A549 (cell line): ENCODE data around the gene FGFR2. TPM values are rescaled to one million over a fixed set of nuclear protein-coding genes. Genes with fewer than 3 reads are reported as not detected.

ENCODE experiments used
- ATAC-seq, 2 experiments: fragments of 200-7000 bp in 1 of 2; fragments of >200 bp in 1 of 2; cut with Nextera tagmentation in 1 of 2; cut with Tn5 transposase in 1 of 2; 3 replicates each; pipeline versions ENCODE4 v1.8.0 to v1.9.1; 2018 to 2020; ENCODE audit warnings: mild to moderate bottlenecking in 1 of 2, moderate library complexity in 1 of 2
- CTCF ChIA-PET: fragments of 300-600 bp; sonication (Branson Sonifier 250); formaldehyde crosslinking; extraction: SDS; loops from one replicate; lab custom pipeline; 2021; ENCODE audit warnings: antibody characterized with exemption, inconsistent platforms; lab: Yijun Ruan, JAX
- POLR2A ChIA-PET: fragments of 350-600 bp; formaldehyde crosslinking; extraction: SDS; loops from one replicate; lab custom pipeline; 2021; ENCODE audit warnings: antibody characterized with exemption, inconsistent platforms; lab: Yijun Ruan, JAX
- DNase-seq, 2 experiments: peaks; one replicate each; pipeline versions ENCODE4 v3.0.0 to v3.0.0-alpha.2; 2011 to 2016; ENCODE audit warnings: low read depth in 1 of 2, low spot score in 1 of 2
- FAIRE-seq: peaks from 2 replicates; lab custom pipeline; 2011; peaks lifted over from hg19 to GRCh38; lab: Jason Lieb, UNC
- H3K27ac ChIP-seq, 2 experiments: fragments of >200 bp; sonication (Bioruptor Twin); formaldehyde crosslinking; 3 replicates each; pipeline ENCODE4 v1.5.1; 2016 to 2017
- H3K4me1 ChIP-seq: fragments of >200 bp; sonication (Bioruptor Twin); formaldehyde crosslinking; 3 replicates; pipeline ENCODE4 v1.6.1; 2016
- H3K4me2 ChIP-seq: fragments of >200 bp; sonication (Bioruptor Twin); formaldehyde crosslinking; 3 replicates; pipeline ENCODE4 v1.6.1; 2016
- H3K4me3 ChIP-seq: fragments of >200 bp; sonication (Bioruptor Twin); formaldehyde crosslinking; 3 replicates; pipeline ENCODE4 v1.5.1; 2016
- H3K9me3 ChIP-seq: fragments of >200 bp; sonication (Bioruptor Twin); formaldehyde crosslinking; 3 replicates; pipeline ENCODE4 v1.6.1; 2016
- CBX2 ChIP-seq: fragments of 200-600 bp; sonication (generic); IDR thresholded peaks from 2 replicates; pipeline ENCODE4 v1.6.1; 2016; ENCODE audit warnings: low read depth, mild to moderate bottlenecking, borderline replicate concordance
- CBX8 ChIP-seq: fragments of 200-600 bp; sonication (generic); IDR thresholded peaks from 2 replicates; pipeline ENCODE4 v1.6.1; 2016
- CHD2 ChIP-seq: fragments of 150-350 bp; IDR thresholded peaks from 2 replicates; pipeline ENCODE4 v1.6.1; 2014; ENCODE audit warnings: low read length; ENCODE audit not compliant: partially characterized antibody
- EHF ChIP-seq: fragments of 250-450 bp; sonication (Bioruptor Pico); IDR thresholded peaks from 2 replicates; pipeline ENCODE4 v1.5.0; 2020; ENCODE audit warnings: mild to moderate bottlenecking
- ESRRA ChIP-seq: fragments of 150-350 bp; IDR thresholded peaks from 2 replicates; pipeline ENCODE4 v1.6.1; 2014; ENCODE audit warnings: mild to moderate bottlenecking, low read length, borderline replicate concordance
- FOSB ChIP-seq: fragments of 250-450 bp; sonication (Bioruptor Pico); IDR thresholded peaks from 2 replicates; pipeline ENCODE4 v1.5.0; 2020; ENCODE audit warnings: mild to moderate bottlenecking, moderate library complexity
- FOXS1 ChIP-seq: fragments of 250-450 bp; sonication (Bioruptor Pico); IDR thresholded peaks from 2 replicates; pipeline ENCODE4 v1.5.0; 2020; ENCODE audit warnings: mild to moderate bottlenecking, moderate library complexity
- HDAC2 ChIP-seq: fragments of 200-600 bp; sonication (generic); IDR thresholded peaks from 2 replicates; pipeline ENCODE4 v1.6.1; 2016
- HOXB13 ChIP-seq: fragments of 250-450 bp; sonication (Bioruptor Pico); IDR thresholded peaks from 2 replicates; pipeline ENCODE4 v1.5.0; 2020; ENCODE audit warnings: low read depth, mild to moderate bottlenecking, moderate library complexity
- JUN ChIP-seq, 2 experiments: fragments of >200 bp; sonication (Bioruptor Twin); formaldehyde crosslinking; IDR thresholded peaks; 2 replicates in 1 of 2; 3 replicates in 1 of 2; pipeline ENCODE4 v1.6.1; 2016 to 2017
- KDM5A ChIP-seq: fragments of 200-600 bp; sonication (generic); IDR thresholded peaks from 2 replicates; pipeline ENCODE4 v1.6.1; 2016; ENCODE audit warnings: antibody characterized with exemption, mild to moderate bottlenecking
- NPAS2 ChIP-seq: fragments of 250-450 bp; sonication (Bioruptor Pico); IDR thresholded peaks from 2 replicates; pipeline ENCODE4 v1.8.0; 2022; ENCODE audit warnings: mild to moderate bottlenecking, moderate library complexity, borderline replicate concordance
- RFX5 ChIP-seq: fragments of 450-650 bp; IDR thresholded peaks from 2 replicates; pipeline ENCODE4 v1.7.1; 2014; ENCODE audit warnings: antibody characterized with exemption, mild to moderate bottlenecking, moderate library complexity
- SREBF2 ChIP-seq: fragments of 450-650 bp; IDR thresholded peaks from 2 replicates; pipeline ENCODE4 v1.6.1; 2014; ENCODE audit warnings: mild to moderate bottlenecking, moderate library complexity
- TFCP2L1 ChIP-seq: fragments of 250-450 bp; sonication (Bioruptor Pico); IDR thresholded peaks from 2 replicates; pipeline ENCODE4 v1.5.0; 2021; ENCODE audit warnings: mild to moderate bottlenecking
- TP53 ChIP-seq: fragments of 250-450 bp; sonication (Bioruptor Pico); IDR thresholded peaks from 2 replicates; pipeline ENCODE4 v1.5.0; 2021; ENCODE audit warnings: mild to moderate bottlenecking, moderate library complexity
- ZFP36 ChIP-seq: fragments of 450-650 bp; IDR thresholded peaks from 2 replicates; pipeline ENCODE4 v1.6.1; 2014; ENCODE audit warnings: borderline replicate concordance; ENCODE audit not compliant: partially characterized antibody
- WGBS: methylation state at CpG from one replicate; pipeline ENCODE4 v1.1.6; 2017; ENCODE audit errors: missing lambda C conversion rate; 5-methylcytosine and 5-hydroxymethylcytosine counted together
- polyA plus RNA-seq, 4 experiments: library from polyadenylated mRNA; depleted of rRNA in 3 of 4; stranded (reverse); fragments of >200 nt; fragmentation: RNase III in 1 of 4; extraction: RNeasy Plus Mini Kit Qiagen cat#74134 plus additional on column Dnase treatment in 1 of 4; gene quantifications; 2 replicates in 3 of 4; 3 replicates in 1 of 4; pipeline ENCODE4 v1.2.3, GENCODE V29; 2011 to 2017
- TF ChIP-seq, protein P1 (sequence below): IDR thresholded peaks from 2 replicates; pipeline ENCODE4 v1.6.1; 2012
- TF ChIP-seq, protein P2 (sequence below): fragments of 250-450 bp; sonication (Bioruptor Pico); IDR thresholded peaks from 2 replicates; pipeline ENCODE4 v1.5.0; 2021; ENCODE audit warnings: mild to moderate bottlenecking, moderate library complexity, borderline replicate concordance
- TF ChIP-seq, protein P3 (sequence below): fragments of 450-650 bp; IDR thresholded peaks from 2 replicates; pipeline ENCODE4 v1.6.1; 2014; ENCODE audit warnings: antibody characterized with exemption
- TF ChIP-seq, protein P4 (sequence below): fragments of >200 bp; sonication (Bioruptor Twin); formaldehyde crosslinking; IDR thresholded peaks from 2 replicates; pipeline ENCODE4 v1.6.1; 2016
- TF ChIP-seq, protein P5 (sequence below): fragments of >200 bp; sonication (Bioruptor Twin); formaldehyde crosslinking; IDR thresholded peaks from 3 replicates; pipeline ENCODE4 v1.6.1; 2016
- TF ChIP-seq, protein P6 (sequence below): fragments of 150-350 bp; IDR thresholded peaks from 2 replicates; pipeline ENCODE4 v1.6.1; 2014; ENCODE audit warnings: low read depth, mild to moderate bottlenecking, low read length

FGFR2 gene
- polyA plus RNA-seq, 2 of the 4 experiments (the other 2 are of a cell fraction): 0.16 to 0.22 TPM

DNA sequence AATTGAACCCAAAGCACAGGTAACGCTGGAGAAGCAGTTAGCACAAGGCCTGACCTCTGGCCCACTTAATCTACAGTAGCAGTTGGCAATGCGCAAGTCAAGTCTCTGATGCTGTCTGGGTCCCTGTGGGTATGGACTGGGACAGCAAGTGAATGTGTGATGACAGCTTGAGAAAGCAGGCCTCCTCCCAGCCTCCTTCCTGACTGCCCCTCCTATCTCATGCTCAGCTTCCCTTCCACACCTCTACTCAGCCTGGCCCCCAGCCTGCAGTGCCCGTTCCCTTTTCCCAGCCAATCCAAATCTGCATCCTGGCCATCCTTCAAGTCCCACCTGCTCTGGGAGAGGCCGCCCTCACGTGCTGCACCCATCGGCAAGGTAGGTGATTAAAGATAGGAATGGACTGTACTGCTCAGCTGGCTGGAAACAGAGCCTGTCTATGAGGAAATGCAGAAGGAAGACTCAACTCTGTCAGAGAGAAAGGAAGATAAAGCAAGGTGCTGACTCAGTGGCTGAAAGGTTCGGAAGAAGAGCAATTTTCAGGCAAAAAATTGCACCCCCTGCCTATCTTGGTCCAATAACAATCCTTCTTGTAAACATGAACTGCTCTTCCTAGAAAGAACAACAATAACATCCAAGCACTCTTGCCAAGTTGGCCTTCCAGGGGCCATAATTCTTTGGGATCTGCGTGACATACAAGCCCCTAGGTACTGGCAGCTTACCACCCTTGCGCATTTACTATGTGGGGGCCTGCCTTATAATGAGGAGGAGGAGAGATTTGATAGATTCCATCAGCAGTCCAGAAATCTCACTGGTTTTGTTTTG lies 16.6 kb upstream of the FGFR2 start:
- no peak for ATAC-seq
- H3K27ac ChIP-seq: no peak overlapping the region
- no peaks in the 10 kb centered on the region for H3K4me1 ChIP-seq
- no peak for DNase-seq
- H3K9me3 ChIP-seq: peaks cover 18% of the 10 kb centered on the region
- POLR2A ChIA-PET: no interaction called here
- TF ChIP-seq KDM5A (no peak), JUN (IDR thresholded peaks at IDR 0.05) (no peak), RFX5 (no peak), CHD2 (no peak), FOSB (CRISPR knock-in tag) (no peak), HDAC2 (no peak), EHF (CRISPR knock-in tag) (no peak), TFCP2L1 (CRISPR knock-in tag) (no peak), TP53 (CRISPR knock-in tag) (no peak), HOXB13 (CRISPR knock-in tag) (no peak), ZFP36 (no peak)
- TF ChIP-seq, protein P1, sequence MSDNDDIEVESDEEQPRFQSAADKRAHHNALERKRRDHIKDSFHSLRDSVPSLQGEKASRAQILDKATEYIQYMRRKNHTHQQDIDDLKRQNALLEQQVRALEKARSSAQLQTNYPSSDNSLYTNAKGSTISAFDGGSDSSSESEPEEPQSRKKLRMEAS: no peak
- TF ChIP-seq, protein P2, sequence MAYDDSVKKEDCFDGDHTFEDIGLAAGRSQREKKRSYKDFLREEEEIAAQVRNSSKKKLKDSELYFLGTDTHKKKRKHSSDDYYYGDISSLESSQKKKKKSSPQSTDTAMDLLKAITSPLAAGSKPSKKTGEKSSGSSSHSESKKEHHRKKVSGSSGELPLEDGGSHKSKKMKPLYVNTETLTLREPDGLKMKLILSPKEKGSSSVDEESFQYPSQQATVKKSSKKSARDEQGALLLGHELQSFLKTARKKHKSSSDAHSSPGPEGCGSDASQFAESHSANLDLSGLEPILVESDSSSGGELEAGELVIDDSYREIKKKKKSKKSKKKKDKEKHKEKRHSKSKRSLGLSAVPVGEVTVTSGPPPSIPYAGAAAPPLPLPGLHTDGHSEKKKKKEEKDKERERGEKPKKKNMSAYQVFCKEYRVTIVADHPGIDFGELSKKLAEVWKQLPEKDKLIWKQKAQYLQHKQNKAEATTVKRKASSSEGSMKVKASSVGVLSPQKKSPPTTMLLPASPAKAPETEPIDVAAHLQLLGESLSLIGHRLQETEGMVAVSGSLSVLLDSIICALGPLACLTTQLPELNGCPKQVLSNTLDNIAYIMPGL (CRISPR knock-in tag): no peak
- TF ChIP-seq, protein P3, sequence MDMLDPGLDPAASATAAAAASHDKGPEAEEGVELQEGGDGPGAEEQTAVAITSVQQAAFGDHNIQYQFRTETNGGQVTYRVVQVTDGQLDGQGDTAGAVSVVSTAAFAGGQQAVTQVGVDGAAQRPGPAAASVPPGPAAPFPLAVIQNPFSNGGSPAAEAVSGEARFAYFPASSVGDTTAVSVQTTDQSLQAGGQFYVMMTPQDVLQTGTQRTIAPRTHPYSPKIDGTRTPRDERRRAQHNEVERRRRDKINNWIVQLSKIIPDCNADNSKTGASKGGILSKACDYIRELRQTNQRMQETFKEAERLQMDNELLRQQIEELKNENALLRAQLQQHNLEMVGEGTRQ: no peak
- TF ChIP-seq, protein P4, sequence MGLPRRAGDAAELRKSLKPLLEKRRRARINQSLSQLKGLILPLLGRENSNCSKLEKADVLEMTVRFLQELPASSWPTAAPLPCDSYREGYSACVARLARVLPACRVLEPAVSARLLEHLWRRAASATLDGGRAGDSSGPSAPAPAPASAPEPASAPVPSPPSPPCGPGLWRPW: no peak
- TF ChIP-seq, all 56 proteins: peak for 0
- no peak overlapping the region for H3K4me3 ChIP-seq
- WGBS: 77% methylated on average over 9 of the region's 9 CpGs
- FAIRE-seq: no peak
- no peak overlapping the region for H3K4me2 ChIP-seq
- CTCF ChIA-PET: interaction anchor here (0.6 to 0.9 kb wide), 2 partner anchors 119 to 1475 kb away, joined by 3 read pairs; no protein-coding TSS in a partner anchor

DNA sequence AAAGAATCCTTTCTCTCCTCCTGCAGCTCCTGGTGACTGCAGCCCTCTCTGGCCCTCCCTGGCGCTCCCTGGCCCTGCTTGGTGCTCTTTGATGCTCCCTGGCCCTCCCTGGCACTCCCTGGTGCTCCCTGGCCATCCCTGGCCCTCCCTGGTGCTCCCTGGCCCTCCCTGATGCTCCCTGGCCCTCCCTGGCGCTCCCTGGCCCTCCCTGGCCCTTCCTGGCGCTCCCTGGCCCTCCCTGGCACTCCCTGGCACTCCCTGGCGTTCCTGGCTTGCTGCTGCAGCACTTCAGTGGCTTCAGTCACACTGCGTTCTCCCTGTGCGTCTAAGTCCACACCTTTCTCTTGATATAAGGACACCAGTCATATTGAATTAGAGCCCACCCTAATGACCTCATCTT lies 15.2 kb upstream of the FGFR2 start:
- Histone ChIP-seq H3K9me3 (peaks cover 4% of the 10 kb centered on the region; the same call in 1 of the 3 replicates), H3K4me1 (0 out of 3 replicates have a peak, but pooled peaks cover 4% of the 10 kb centered on the region), H3K4me3 (no peak overlapping the region), H3K27ac (no peak overlapping the region), H3K4me2 (no peak overlapping the region)
- ATAC-seq (peak; percentile 44 to 45; a peak in 3 of 6 replicates), FAIRE-seq (no peak), DNase-seq (no peak)
- ChIA-PET CTCF (no interaction called here), POLR2A (no interaction called here)
- TF ChIP-seq ESRRA: no peak
- no peak for TF ChIP-seq FOSB (CRISPR knock-in tag)
- 35% methylated on average over 6 of the region's 6 CpGs for WGBS

DNA sequence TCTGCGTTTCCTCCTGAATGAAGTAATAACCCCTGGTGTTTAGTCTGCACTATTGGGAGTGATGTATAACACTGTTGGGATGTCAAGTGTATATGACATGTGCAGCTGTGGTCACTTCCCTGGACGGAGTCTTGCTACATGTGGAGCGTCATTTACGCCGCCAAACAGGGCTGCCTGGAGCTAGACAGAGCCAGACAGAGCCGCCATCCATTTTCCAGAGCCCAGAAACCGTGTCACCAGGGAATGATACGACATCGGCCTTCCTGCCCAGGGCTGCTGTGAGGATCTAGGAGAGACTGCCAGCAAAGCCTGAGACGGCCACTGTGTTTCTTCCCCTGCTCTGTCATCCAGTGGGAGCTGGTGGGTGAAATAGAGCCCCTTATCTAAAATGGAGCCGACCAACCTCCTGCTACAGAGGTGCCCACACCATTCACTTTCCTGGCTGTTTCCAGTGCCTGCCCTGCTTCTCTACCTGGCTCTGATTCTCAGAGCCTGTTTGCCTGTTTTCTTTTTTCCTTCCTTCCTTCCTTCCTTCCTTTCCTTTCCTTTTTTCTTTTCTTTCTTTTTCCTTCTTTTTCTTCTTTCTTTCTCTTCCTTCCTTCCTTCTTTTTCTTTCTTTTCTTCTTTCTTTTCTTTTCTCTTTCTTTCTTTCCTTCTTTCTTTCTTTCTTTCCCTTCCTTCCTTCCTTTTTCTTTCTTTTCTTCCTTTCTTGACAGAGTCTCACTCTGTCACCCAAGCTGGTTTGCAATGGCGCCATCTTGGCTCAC lies 13.3 kb upstream of the FGFR2 start:
- DNase-seq: no peak
- 0 out of 3 replicates have a peak, but pooled peaks cover 4% of the 10 kb centered on the region for H3K4me1 ChIP-seq
- no peak for FAIRE-seq
- no peak overlapping the region for H3K4me3 ChIP-seq
- no peaks in the 10 kb centered on the region for H3K9me3 ChIP-seq
- no peak for ATAC-seq
- peak overlapping the region; percentile 17 to 24; a peak in 2 of 6 replicates for H3K27ac ChIP-seq
- 63% methylated on average over 12 of the region's 12 CpGs for WGBS
- CTCF ChIA-PET: no interaction called here
- POLR2A ChIA-PET: no interaction called here
- H3K4me2 ChIP-seq: no peak overlapping the region
- no peak for TF ChIP-seq RFX5
- no peak for TF ChIP-seq HOXB13 (CRISPR knock-in tag)
- TF ChIP-seq, protein P5, sequence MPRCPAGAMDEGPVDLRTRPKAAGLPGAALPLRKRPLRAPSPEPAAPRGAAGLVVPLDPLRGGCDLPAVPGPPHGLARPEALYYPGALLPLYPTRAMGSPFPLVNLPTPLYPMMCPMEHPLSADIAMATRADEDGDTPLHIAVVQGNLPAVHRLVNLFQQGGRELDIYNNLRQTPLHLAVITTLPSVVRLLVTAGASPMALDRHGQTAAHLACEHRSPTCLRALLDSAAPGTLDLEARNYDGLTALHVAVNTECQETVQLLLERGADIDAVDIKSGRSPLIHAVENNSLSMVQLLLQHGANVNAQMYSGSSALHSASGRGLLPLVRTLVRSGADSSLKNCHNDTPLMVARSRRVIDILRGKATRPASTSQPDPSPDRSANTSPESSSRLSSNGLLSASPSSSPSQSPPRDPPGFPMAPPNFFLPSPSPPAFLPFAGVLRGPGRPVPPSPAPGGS: no peak
- TF ChIP-seq, protein P6, sequence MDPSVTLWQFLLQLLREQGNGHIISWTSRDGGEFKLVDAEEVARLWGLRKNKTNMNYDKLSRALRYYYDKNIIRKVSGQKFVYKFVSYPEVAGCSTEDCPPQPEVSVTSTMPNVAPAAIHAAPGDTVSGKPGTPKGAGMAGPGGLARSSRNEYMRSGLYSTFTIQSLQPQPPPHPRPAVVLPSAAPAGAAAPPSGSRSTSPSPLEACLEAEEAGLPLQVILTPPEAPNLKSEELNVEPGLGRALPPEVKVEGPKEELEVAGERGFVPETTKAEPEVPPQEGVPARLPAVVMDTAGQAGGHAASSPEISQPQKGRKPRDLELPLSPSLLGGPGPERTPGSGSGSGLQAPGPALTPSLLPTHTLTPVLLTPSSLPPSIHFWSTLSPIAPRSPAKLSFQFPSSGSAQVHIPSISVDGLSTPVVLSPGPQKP: no peak
- TF ChIP-seq CBX8: no peak
- no peak for TF ChIP-seq SREBF2
- TF ChIP-seq JUN (IDR thresholded peaks at IDR 0.05): no peak
- no peak for TF ChIP-seq NPAS2 (CRISPR knock-in tag)
- TF ChIP-seq CBX2: no peak
- TF ChIP-seq FOXS1 (CRISPR knock-in tag): no peak
